GM12878 (cell line): ENCODE measurements around the gene TNFAIP8L1. TPM values are rescaled to one million over a fixed set of nuclear protein-coding genes. Genes with fewer than 3 reads are reported as not detected.

Source experiments
- BACH1 ChIP-seq: fragments of 450-650 bp; IDR thresholded peaks from 2 replicates; pipeline ENCODE4 v1.6.1; 2017; ENCODE audit warnings: mild to moderate bottlenecking, borderline replicate concordance
- BCL3 ChIP-seq: IDR thresholded peaks from 2 replicates; pipeline ENCODE4 v1.6.1; 2011; ENCODE audit warnings: borderline replicate concordance, low read depth, mild to moderate bottlenecking, moderate library complexity, low read length; ENCODE audit not compliant: insufficient read depth, poor library complexity, severe bottlenecking
- BMI1 ChIP-seq: fragments of 450-650 bp; IDR thresholded peaks from 2 replicates; pipeline ENCODE4 v1.6.1; 2016; ENCODE audit warnings: mild to moderate bottlenecking, moderate library complexity, borderline replicate concordance
- BRCA1 ChIP-seq: IDR thresholded peaks from 2 replicates; pipeline ENCODE4 v1.6.1; 2011; ENCODE audit warnings: low read depth, low read length, improper control_type of control experiment
- E4F1 ChIP-seq: fragments of 450-650 bp; IDR thresholded peaks from 2 replicates; pipeline ENCODE4 v1.6.1; 2018; ENCODE audit warnings: borderline replicate concordance, mild to moderate bottlenecking; ENCODE audit not compliant: partially characterized antibody
- FOS ChIP-seq: IDR thresholded peaks from 3 replicates; pipeline ENCODE4 v1.6.1; 2011; ENCODE audit warnings: borderline replicate concordance; ENCODE audit not compliant: insufficient read length; ENCODE audit errors: extremely low read depth
- HDAC6 ChIP-seq: fragments of 200-600 bp; sonication (generic); IDR thresholded peaks from one replicate; pipeline ENCODE4 v1.8.0; 2017; ENCODE audit warnings: antibody characterized with exemption; ENCODE audit not compliant: unreplicated experiment
- HDGF ChIP-seq: fragments of 450-650 bp; IDR thresholded peaks from 2 replicates; pipeline ENCODE4 v1.6.1; 2016; ENCODE audit warnings: antibody characterized with exemption
- JUNB ChIP-seq: IDR thresholded peaks from 2 replicates; pipeline ENCODE4 v1.6.1; 2016; ENCODE audit warnings: antibody characterized with exemption, mild to moderate bottlenecking
- KAT2A ChIP-seq: conservative IDR thresholded peaks from 2 replicates; pipeline ENCODE4 v1.6.1; 2011; ENCODE audit warnings: low read depth, low read length; ENCODE audit not compliant: control insufficient read depth
- KLF5 ChIP-seq: fragments of 450-650 bp; IDR thresholded peaks from 2 replicates; pipeline ENCODE4 v1.6.1; 2014; ENCODE audit warnings: mild to moderate bottlenecking; ENCODE audit not compliant: partially characterized antibody
- RAD21 ChIP-seq: IDR thresholded peaks from 2 replicates; pipeline ENCODE4 v1.6.1; 2011; ENCODE audit warnings: mild to moderate bottlenecking, low read depth, low read length, moderate library complexity; ENCODE audit not compliant: insufficient read depth
- RBBP5 ChIP-seq: fragments of 200-600 bp; sonication (generic); conservative IDR thresholded peaks from 2 replicates; pipeline ENCODE4 v1.6.1; 2016
- SMAD5 ChIP-seq: IDR thresholded peaks from 2 replicates; pipeline ENCODE4 v1.6.1; 2016; ENCODE audit warnings: antibody characterized with exemption, low read depth
- SP1 ChIP-seq: IDR thresholded peaks from one replicate; pipeline ENCODE4 v1.6.1; 2011; ENCODE audit warnings: low read depth, low read length
- SPI1 ChIP-seq: IDR thresholded peaks from 2 replicates; pipeline ENCODE4 v1.6.1; 2011; ENCODE audit warnings: low read depth, mild to moderate bottlenecking, low read length, moderate library complexity, borderline replicate concordance; ENCODE audit not compliant: insufficient read depth
- ZBTB40 ChIP-seq: fragments of 450-650 bp; IDR thresholded peaks from 2 replicates; pipeline ENCODE4 v1.6.1; 2016; ENCODE audit warnings: mild to moderate bottlenecking, moderate library complexity, borderline replicate concordance
- polyA plus RNA-seq, 11 experiments: library from polyadenylated mRNA; depleted of rRNA in 4 of 11; unstranded in 6 of 11; stranded (reverse) in 5 of 11; fragments of >200 nt; fragmentation: Nextera tagmentation in 4 of 11; fragmentation: Illumina TruSeq in 1 of 11; extraction: Ambion mirVana in 4 of 11; extraction: Trizol in 1 of 11; gene quantifications; 1 replicate in 1 of 11; 2 replicates in 10 of 11; pipeline versions ENCODE4 v1.2.1 to v1.2.3, GENCODE V29; 2011 to 2016; ENCODE audit warnings: inconsistent platforms in 2 of 11, missing spikeins in 2 of 11, low read depth in 1 of 11
- total RNA-seq, 4 experiments: library from RNA; depleted of rRNA in 3 of 4; stranded (reverse); fragments of >200 nt in 3 of 4; fragmentation: Illumina TruSeq in 1 of 4; extraction: Trizol in 1 of 4; gene quantifications; 2 replicates each; pipeline versions ENCODE4 v1.2.1 to v1.2.3, GENCODE V29; 2013 to 2021
- TF ChIP-seq, protein P1 (sequence below): fragments of 450-650 bp; formaldehyde crosslinking; IDR thresholded peaks from 2 replicates; pipeline ENCODE4 v1.4.0; 2020; ENCODE audit warnings: mild to moderate bottlenecking, moderate library complexity

The TNFAIP8L1 gene
- total and polyA plus RNA-seq, 10 of the 15 experiments (the other 5 are each of a cell fraction or from before 2014, with no cell fraction given), result 0.93 to 12.7 (median 8.6) TPM

GRCh38 chr19:4589579-4590410 is 49.5 kb upstream of the TNFAIP8L1 start (continued):
- TF ChIP-seq, protein P1, sequence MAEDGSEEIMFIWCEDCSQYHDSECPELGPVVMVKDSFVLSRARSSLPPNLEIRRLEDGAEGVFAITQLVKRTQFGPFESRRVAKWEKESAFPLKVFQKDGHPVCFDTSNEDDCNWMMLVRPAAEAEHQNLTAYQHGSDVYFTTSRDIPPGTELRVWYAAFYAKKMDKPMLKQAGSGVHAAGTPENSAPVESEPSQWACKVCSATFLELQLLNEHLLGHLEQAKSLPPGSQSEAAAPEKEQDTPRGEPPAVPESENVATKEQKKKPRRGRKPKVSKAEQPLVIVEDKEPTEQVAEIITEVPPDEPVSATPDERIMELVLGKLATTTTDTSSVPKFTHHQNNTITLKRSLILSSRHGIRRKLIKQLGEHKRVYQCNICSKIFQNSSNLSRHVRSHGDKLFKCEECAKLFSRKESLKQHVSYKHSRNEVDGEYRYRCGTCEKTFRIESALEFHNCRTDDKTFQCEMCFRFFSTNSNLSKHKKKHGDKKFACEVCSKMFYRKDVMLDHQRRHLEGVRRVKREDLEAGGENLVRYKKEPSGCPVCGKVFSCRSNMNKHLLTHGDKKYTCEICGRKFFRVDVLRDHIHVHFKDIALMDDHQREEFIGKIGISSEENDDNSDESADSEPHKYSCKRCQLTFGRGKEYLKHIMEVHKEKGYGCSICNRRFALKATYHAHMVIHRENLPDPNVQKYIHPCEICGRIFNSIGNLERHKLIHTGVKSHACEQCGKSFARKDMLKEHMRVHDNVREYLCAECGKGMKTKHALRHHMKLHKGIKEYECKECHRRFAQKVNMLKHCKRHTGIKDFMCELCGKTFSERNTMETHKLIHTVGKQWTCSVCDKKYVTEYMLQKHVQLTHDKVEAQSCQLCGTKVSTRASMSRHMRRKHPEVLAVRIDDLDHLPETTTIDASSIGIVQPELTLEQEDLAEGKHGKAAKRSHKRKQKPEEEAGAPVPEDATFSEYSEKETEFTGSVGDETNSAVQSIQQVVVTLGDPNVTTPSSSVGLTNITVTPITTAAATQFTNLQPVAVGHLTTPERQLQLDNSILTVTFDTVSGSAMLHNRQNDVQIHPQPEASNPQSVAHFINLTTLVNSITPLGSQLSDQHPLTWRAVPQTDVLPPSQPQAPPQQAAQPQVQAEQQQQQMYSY (CRISPR knock-in tag), result no peak
- TF ChIP-seq HDAC6 (no peak), ZBTB40 (0 out of 2 replicates have a peak, but pooled peaks have one; percentile 17), FOS (no peak), HDGF (no peak), RAD21 (0 out of 2 replicates have a peak, but pooled peaks have one; percentile 26), SP1 (no peak), KAT2A (no peak), SPI1 (peak; percentile 15; the same call in 1 of the 2 replicates), BMI1 (no peak), SMAD5 (no peak), KLF5 (no peak), E4F1 (no peak), JUNB (no peak), BACH1 (no peak), BCL3 (no peak), BRCA1 (no peak), RBBP5 (no peak)
